Panc1 (cell line): ENCODE measurements around the gene TSNAXIP1. TPM values are rescaled to one million over a fixed set of nuclear protein-coding genes. Genes with fewer than 3 reads are reported as not detected.

Experiments
- ATAC-seq: fragments of 200-7000 bp; cut with Tn5 transposase; 2 replicates; pipeline ENCODE4 v1.9.1; 2020; ENCODE audit warnings: mild to moderate bottlenecking, moderate library complexity
- BruUV-seq: library from RNA; stranded (reverse); fragments of 400-500 nt; replicated peaks from 2 replicates; lab custom pipeline; 2021; lab: Mats Ljungman, UMichigan
- CTCF ChIA-PET: fragments of 300-600 bp; sonication (Branson Sonifier 250); formaldehyde crosslinking; loops from one replicate; lab custom pipeline; 2022; ENCODE audit warnings: antibody characterized with exemption; lab: Charles Lee
- POLR2A ChIA-PET: fragments of 300-600 bp; sonication (Branson Sonifier 250); formaldehyde crosslinking; loops from one replicate; lab custom pipeline; 2022; ENCODE audit warnings: antibody characterized with exemption; lab: Charles Lee
- DNase-seq: peaks from one replicate; pipeline ENCODE4 v3.0.0-alpha.2; 2010; ENCODE audit warnings: low read depth, low spot score
- H3K27ac ChIP-seq: 2 replicates; pipeline ENCODE4 v1.5.1; 2011; ENCODE audit warnings: mild to moderate bottlenecking, low read length, inconsistent platforms
- H3K27me3 ChIP-seq: fragments of 200-500 bp; sonication (Bioruptor generic); 2 replicates; pipeline ENCODE4 v1.6.0; 2014; ENCODE audit warnings: low read length, inconsistent platforms; ENCODE audit not compliant: control insufficient read depth, insufficient read depth
- H3K36me3 ChIP-seq: fragments of 200-500 bp; sonication (Bioruptor generic); 2 replicates; pipeline ENCODE4 v1.5.1; 2014; ENCODE audit warnings: inconsistent platforms, mild to moderate bottlenecking, low read length, moderate library complexity; ENCODE audit not compliant: control insufficient read depth, insufficient read depth
- H3K4me1 ChIP-seq: 2 replicates; pipeline ENCODE4 v1.5.1; 2011; ENCODE audit warnings: inconsistent platforms, mild to moderate bottlenecking, low read length, moderate library complexity; ENCODE audit not compliant: control insufficient read depth, insufficient read depth
- H3K4me3 ChIP-seq, 2 experiments: 2 replicates each; pipeline ENCODE4 v1.5.1; 2011 to 2012; ENCODE audit warnings: low read depth in 2 of 2, low read length in 2 of 2, mild to moderate bottlenecking in 2 of 2, inconsistent platforms in 1 of 2, moderate library complexity in 1 of 2
- H3K9me3 ChIP-seq: fragments of 200-500 bp; sonication (Bioruptor generic); 2 replicates; pipeline ENCODE4 v1.5.1; 2014; ENCODE audit warnings: low read depth, mild to moderate bottlenecking, inconsistent platforms, low read length, moderate library complexity; ENCODE audit not compliant: control insufficient read depth, insufficient read depth
- CTCF ChIP-seq: fragments of 450-650 bp; IDR thresholded peaks from 2 replicates; pipeline ENCODE4 v1.5.1; 2017; ENCODE audit warnings: mild to moderate bottlenecking
- POLR2AphosphoS5 ChIP-seq: IDR thresholded peaks from 2 replicates; pipeline ENCODE4 v1.6.1; 2012; ENCODE audit warnings: mild to moderate bottlenecking, low read depth, low read length, moderate library complexity
- REST ChIP-seq, 2 experiments: IDR thresholded peaks; 2 replicates each; pipeline ENCODE4 v1.6.1; 2011 to 2012; ENCODE audit warnings: low read depth in 2 of 2, control low read depth in 1 of 2, low read length in 1 of 2, mild to moderate bottlenecking in 1 of 2, moderate library complexity in 1 of 2; ENCODE audit not compliant: insufficient read depth in 1 of 2
- SIN3A ChIP-seq: IDR thresholded peaks from 2 replicates; pipeline ENCODE4 v1.6.1; 2012; ENCODE audit warnings: low read depth, mild to moderate bottlenecking, low read length, moderate library complexity, borderline replicate concordance; ENCODE audit not compliant: insufficient read depth
- TCF7L2 ChIP-seq: IDR thresholded peaks from 2 replicates; pipeline ENCODE4 v1.6.1; 2011; ENCODE audit warnings: mild to moderate bottlenecking, low read depth, low read length, inconsistent platforms
- in situ Hi-C: cut with HindIII; loops from 2 replicates; pipeline ENCODE4 v1.10.0; 2016; ENCODE audit warnings: low sequenced_read_pairs, low pct_unique_long_range_greater_than_20kb
- intact Hi-C: fragments of 100-400 bp; cut with micrococcal nuclease; formaldehyde crosslinking; loops from one replicate; pipeline ENCODE4 v1.10.0; 2022; ENCODE audit not compliant: unreplicated experiment
- total RNA-seq: library from RNA; stranded (reverse); gene quantifications from one replicate; pipeline ENCODE4 v1.2.1, GENCODE V29; 2021; ENCODE audit not compliant: unreplicated experiment

The TSNAXIP1 gene
- total RNA-seq, 1 experiment from 2014 or later: 1.6 TPM

GRCh38 chr16:67790071-67790470, 16.6 kb upstream of the TSNAXIP1 start:
- H3K36me3 ChIP-seq: no peaks in the 10 kb centered on the region
- TF ChIP-seq TCF7L2: no peak
- no peak for TF ChIP-seq SIN3A
- TF ChIP-seq CTCF: no peak
- TF ChIP-seq REST (IDR thresholded peaks at IDR 0.05; ENCODE audit: insufficient read depth in 1 of 2, low read depth in 2 of 2, low read length in 1 of 2): no peak
- DNase-seq (no peak), ATAC-seq (no peak)
- no TSS peak for BruUV-seq
- no peaks in the 10 kb centered on the region for H3K9me3 ChIP-seq
- ChIA-PET POLR2A (no interaction called here), CTCF (no interaction called here)
- no peak overlapping the region for H3K27ac ChIP-seq
- intact Hi-C loops (no loop called here), in situ Hi-C loops (no loop called here)
- H3K4me1 ChIP-seq: no peaks in the 10 kb centered on the region
- H3K4me3 ChIP-seq: no peak overlapping the region
- no peaks in the 10 kb centered on the region for H3K27me3 ChIP-seq

- in situ Hi-C loops (no loop called here), intact Hi-C loops (no loop called here)
- DNase-seq: no peak
- Histone ChIP-seq H3K9me3 (no peaks in the 10 kb centered on the region), H3K27ac (no peak overlapping the region), H3K27me3 (no peaks in the 10 kb centered on the region), H3K4me3 (no peak overlapping the region), H3K4me1 (no peaks in the 10 kb centered on the region), H3K36me3 (no peaks in the 10 kb centered on the region)
- no peak for ATAC-seq
- TSS peak; percentile 48 for BruUV-seq
- no peak for TF ChIP-seq TCF7L2
- ChIA-PET POLR2A (interaction anchor here (0.6 kb wide), 1 partner anchor 304 kb away, joined by 3 read pairs; no protein-coding TSS in a partner anchor), CTCF (no interaction called here)
These were observed 10.5 kb upstream of the TSNAXIP1 start for GRCh38 chr16:67796099-67796718.

- Histone ChIP-seq H3K9me3 (no peaks in the 10 kb centered on the region), H3K27me3 (no peaks in the 10 kb centered on the region), H3K4me1 (peaks cover 6% of the 10 kb centered on the region), H3K4me3 (no peak overlapping the region), H3K36me3 (no peaks in the 10 kb centered on the region), H3K27ac (no peak overlapping the region)
- intact Hi-C loops (loop anchor here (10.0 kb wide), 1 partner anchor 126 kb away; no protein-coding TSS in a partner anchor), in situ Hi-C loops (no loop called here)
- BruUV-seq: no TSS peak
- TF ChIP-seq CTCF (no peak), POLR2AphosphoS5 (no peak), TCF7L2 (no peak), REST (IDR thresholded peaks at IDR 0.05; ENCODE audit: insufficient read depth in 1 of 2, low read depth in 2 of 2, low read length in 1 of 2) (no peak), SIN3A (no peak)
- CTCF ChIA-PET: no interaction called here
- no peak for DNase-seq
- ATAC-seq: no peak
- POLR2A ChIA-PET: no interaction called here
These were observed 6.3 kb upstream of the TSNAXIP1 start for GRCh38 chr16:67800338-67800926.
